Heart left ventricle (tissue), 16 donors: ENCODE data around the gene BAX. TPM values are rescaled to one million over a fixed set of nuclear protein-coding genes. Genes with fewer than 3 reads are reported as not detected.
A peak's percentile ranks its signal among the peaks of the same experiment; 100 is the strongest.
"Not testable (repeated sequence)": the region's sequence is repeated elsewhere in the genome, so short reads cannot be mapped to it uniquely, and the experiment has no call there.

Source experiments
- ATAC-seq, 4 donors: fragments of 200-7000 bp; cut with Tn5 transposase; one replicate each; pipeline ENCODE4 v1.9.1; 2020 to 2022; ENCODE audit warnings: moderate library complexity in 4 of 4, mild to moderate bottlenecking in 3 of 4, moderate number of reproducible peaks in 1 of 4
- DNase-seq, 5 donors: peaks; one replicate each; pipeline ENCODE4 v3.0.0-alpha.2; 2020
- H3K27ac ChIP-seq, 12 donors: fragments of 200-600 bp; sonication (generic) in 4 of 12; one replicate each; pipeline versions ENCODE4 v1.5.0 to v1.8.0; 2016 to 2022; ENCODE audit warnings: mild to moderate bottlenecking in 2 of 12
- H3K27me3 ChIP-seq, 9 donors: fragments of 200-600 bp; sonication (generic) in 2 of 9; one replicate each; pipeline versions ENCODE4 v1.5.1 to v1.8.0; 2016 to 2022; ENCODE audit warnings: mild to moderate bottlenecking in 3 of 9
- H3K36me3 ChIP-seq, 9 donors: fragments of 200-600 bp; sonication (generic) in 2 of 9; one replicate each; pipeline versions ENCODE4 v1.5.0 to v1.8.0; 2018 to 2022; ENCODE audit warnings: mild to moderate bottlenecking in 2 of 9
- H3K4me1 ChIP-seq, 12 donors: fragments of 200-600 bp; sonication (generic) in 4 of 12; one replicate each; pipeline versions ENCODE4 v1.5.0 to v1.8.0; 2016 to 2022; ENCODE audit warnings: mild to moderate bottlenecking in 3 of 12
- H3K4me3 ChIP-seq, 12 donors: fragments of 200-600 bp; sonication (generic) in 4 of 12; one replicate each; pipeline versions ENCODE4 v1.5.0 to v1.8.0; 2017 to 2022; ENCODE audit warnings: mild to moderate bottlenecking in 9 of 12, moderate library complexity in 4 of 12
- H3K9me3 ChIP-seq, 12 donors: fragments of 200-600 bp; sonication (generic) in 4 of 12; one replicate each; pipeline versions ENCODE4 v1.5.0 to v1.8.0; 2016 to 2022; ENCODE audit warnings: mild to moderate bottlenecking in 1 of 12
- CTCF ChIP-seq, 12 donors: fragments of 200-600 bp; sonication (generic) in 4 of 12; IDR thresholded peaks; one replicate each; pipeline versions ENCODE4 v1.5.0 to v1.8.0; 2018 to 2022; ENCODE audit warnings: antibody characterized with exemption in 12 of 12, mild to moderate bottlenecking in 5 of 12
- POLR2A ChIP-seq, 2 donors: fragments of 450-650 bp; IDR thresholded peaks; one replicate each; pipeline ENCODE4 v1.6.1; 2017; ENCODE audit warnings: antibody characterized with exemption in 2 of 2, mild to moderate bottlenecking in 2 of 2, moderate library complexity in 2 of 2
- WGBS, 4 donors: extraction: QIAGEN DNeasy Blood & Tissue Kit in 2 of 4; methylation state at CpG; one replicate each; pipeline versions ENCODE4 v1.1.5 to v1.1.7; 2013 to 2018; 5-methylcytosine and 5-hydroxymethylcytosine counted together
- intact Hi-C, 10 donors: fragments of 100-400 bp; cut with DNase I; formaldehyde crosslinking; loops; one replicate each; pipeline versions ENCODE4 v1.11.1 to v1.14.2; 2022
- polyA plus RNA-seq, 2 donors: library from polyadenylated mRNA; stranded (reverse); fragments of 200-250 nt; gene quantifications; one replicate each; pipeline ENCODE4 v1.2.3, GENCODE V29; 2013
- total RNA-seq, 9 donors: library from RNA; depleted of rRNA in 2 of 9; stranded (reverse); fragments of >200 nt in 2 of 9; fragmentation: NEBNext Ultra II Directional in 3 of 9; extraction: Animal tissue kit (Norgen Biotek cat#: 25700) in 3 of 9; gene quantifications; one replicate each; pipeline versions ENCODE4 v1.1.0 to v1.2.4, GENCODE V29; 2016 to 2023
- donor health status: ischemic (EF 13 %, LVEDD 7.1; RV severe dilation, severe dysfunction).
- donor health status: healthy with polysubstance abuse.
- donor health status: DM: no; HTN: yes; CAD: no.
- donor health status: DM: no; HTN: no; CAD: no.
- donor health status: ischemic (EF 25% LVEDD 6.9; RV normal size, moderate dysfunction).
- donor health status: ischemic (EF 25% LVEDD 5.7; RV mildly dilated, moderate dysfunction).
- donor health status: healthy.
- donor health status: DM: yes; HTN: yes; CAD: no.
- donor health status: ischemic (EF 35%, LVEDD 5.7; RV mildly dilated, moderate dysfunction).
- donor health status: nonischemic (EF 11% LVEDD 7.7; RV severe dilation, severe dysfunction).
- donor health status: DM: yes; HTN: yes; CAD: no.
- donor health status: PGD.
- donor health status: ischemic (EF 29% LVEDD 5.4; RV normal size, mild dysfunction).
- donor health status: nonischemic (EF 23%, LVEDD 6.1; RV moderate dilation, normal function).

BAX gene
- total and polyA plus RNA-seq, 11 donors, result 17.9 to 68.4 (median 23.1) TPM

- Histone ChIP-seq H3K27ac (no peak overlapping the region), H3K27me3 (no peaks in the 10 kb centered on the region), H3K36me3 (peaks cover 0 to 64% (median 56%) of the 10 kb centered on the region in 9 donors), H3K4me3 (no peak overlapping the region), H3K9me3 (no peaks in the 10 kb centered on the region), H3K4me1 (peaks cover 0 to 5% (median 1%) of the 10 kb centered on the region in 12 donors)
- ATAC-seq, result no peak
- no peak for DNase-seq
- TF ChIP-seq POLR2A (IDR thresholded peaks at IDR 0.05), result no peak
- no peak for TF ChIP-seq CTCF (IDR thresholded peaks at IDR 0.05)
- intact Hi-C loops, result no loop called here
- 77 to 94% (median 91%) methylated on average over 5 to 12 of the region's 12 CpGs for WGBS, 4 donors
Observed at GRCh38 chr19:48921721-48922500, 32.8 kb upstream of the BAX start.

- TF ChIP-seq CTCF (IDR thresholded peaks at IDR 0.05), result no peak
- TF ChIP-seq POLR2A (IDR thresholded peaks at IDR 0.05), result no peak
- H3K4me1 ChIP-seq, result peaks cover 0 to 10% (median 6%) of the 10 kb centered on the region in 12 donors
- ATAC-seq (peak in 2 of 4 donors; percentile 1 to 10), DNase-seq (no peak)
- intact Hi-C loops, result no loop called here
- peaks cover 0 to 55% (median 49%) of the 10 kb centered on the region in 9 donors for H3K36me3 ChIP-seq
- WGBS, 4 donors, result 82 to 91% (median 87%) methylated on average over 16 to 18 of the region's 18 CpGs
- H3K4me3 ChIP-seq, result no peak overlapping the region
- H3K9me3 ChIP-seq, result no peaks in the 10 kb centered on the region
- no peaks in the 10 kb centered on the region for H3K27me3 ChIP-seq
- no peak overlapping the region for H3K27ac ChIP-seq
Observed at GRCh38 chr19:48922548-48923490, 31.9 kb upstream of the BAX start.

- DNase-seq (no peak), ATAC-seq (peak in 1 of 4 donors; percentile 10)
- no peaks in the 10 kb centered on the region for H3K27me3 ChIP-seq
- H3K4me3 ChIP-seq, result no peak overlapping the region
- peaks cover 0 to 29% (median 26%) of the 10 kb centered on the region in 9 donors for H3K36me3 ChIP-seq
- peaks cover 0 to 10% (median 6%) of the 10 kb centered on the region in 12 donors for H3K4me1 ChIP-seq
- no peaks in the 10 kb centered on the region for H3K9me3 ChIP-seq
- intact Hi-C loops, result no loop called here
- TF ChIP-seq POLR2A (IDR thresholded peaks at IDR 0.05) (no peak), CTCF (IDR thresholded peaks at IDR 0.05) (no peak)
- WGBS, 4 donors, result 87 to 93% (median 90%) methylated on average over 11 of the region's 11 CpGs
- H3K27ac ChIP-seq, result no peak overlapping the region
Observed at GRCh38 chr19:48925240-48925843, 29.3 kb upstream of the BAX start.

GRCh38 chr19:48925890-48926289, 28.8 kb upstream of the BAX start:
- H3K9me3 ChIP-seq, H3K27ac ChIP-seq, ATAC-seq, DNase-seq, intact Hi-C loops, H3K27me3 ChIP-seq, H3K4me3 ChIP-seq: not testable (repeated sequence)
- Histone ChIP-seq H3K36me3 (peaks cover 0 to 24% (median 21%) of the 10 kb centered on the region in 9 donors), H3K4me1 (peaks cover 0 to 10% (median 6%) of the 10 kb centered on the region in 12 donors)
- WGBS, 4 donors, result 82 to 91% (median 86%) methylated on average over 8 of the region's 8 CpGs
